Panc1 (cell line): ENCODE measurements around the gene ABCC3. TPM values are rescaled to one million over a fixed set of nuclear protein-coding genes. Genes with fewer than 3 reads are reported as not detected.

Source experiments
- ATAC-seq: fragments of 200-7000 bp; cut with Tn5 transposase; 2 replicates; pipeline ENCODE4 v1.9.1; 2020; ENCODE audit warnings: mild to moderate bottlenecking, moderate library complexity
- BruUV-seq: library from RNA; stranded (reverse); fragments of 400-500 nt; replicated peaks from 2 replicates; lab custom pipeline; 2021; lab: Mats Ljungman, UMichigan
- CTCF ChIA-PET: fragments of 300-600 bp; sonication (Branson Sonifier 250); formaldehyde crosslinking; loops from one replicate; lab custom pipeline; 2022; ENCODE audit warnings: antibody characterized with exemption; lab: Charles Lee
- POLR2A ChIA-PET: fragments of 300-600 bp; sonication (Branson Sonifier 250); formaldehyde crosslinking; loops from one replicate; lab custom pipeline; 2022; ENCODE audit warnings: antibody characterized with exemption; lab: Charles Lee
- DNase-seq: peaks from one replicate; pipeline ENCODE4 v3.0.0-alpha.2; 2010; ENCODE audit warnings: low read depth, low spot score
- H3K27ac ChIP-seq: 2 replicates; pipeline ENCODE4 v1.5.1; 2011; ENCODE audit warnings: mild to moderate bottlenecking, low read length, inconsistent platforms
- H3K27me3 ChIP-seq: fragments of 200-500 bp; sonication (Bioruptor generic); 2 replicates; pipeline ENCODE4 v1.6.0; 2014; ENCODE audit warnings: low read length, inconsistent platforms; ENCODE audit not compliant: control insufficient read depth, insufficient read depth
- H3K36me3 ChIP-seq: fragments of 200-500 bp; sonication (Bioruptor generic); 2 replicates; pipeline ENCODE4 v1.5.1; 2014; ENCODE audit warnings: inconsistent platforms, mild to moderate bottlenecking, low read length, moderate library complexity; ENCODE audit not compliant: control insufficient read depth, insufficient read depth
- H3K4me1 ChIP-seq: 2 replicates; pipeline ENCODE4 v1.5.1; 2011; ENCODE audit warnings: inconsistent platforms, mild to moderate bottlenecking, low read length, moderate library complexity; ENCODE audit not compliant: control insufficient read depth, insufficient read depth
- H3K4me3 ChIP-seq, 2 experiments: 2 replicates each; pipeline ENCODE4 v1.5.1; 2011 to 2012; ENCODE audit warnings: low read depth in 2 of 2, low read length in 2 of 2, mild to moderate bottlenecking in 2 of 2, inconsistent platforms in 1 of 2, moderate library complexity in 1 of 2
- H3K9me3 ChIP-seq: fragments of 200-500 bp; sonication (Bioruptor generic); 2 replicates; pipeline ENCODE4 v1.5.1; 2014; ENCODE audit warnings: low read depth, mild to moderate bottlenecking, inconsistent platforms, low read length, moderate library complexity; ENCODE audit not compliant: control insufficient read depth, insufficient read depth
- CTCF ChIP-seq: fragments of 450-650 bp; IDR thresholded peaks from 2 replicates; pipeline ENCODE4 v1.5.1; 2017; ENCODE audit warnings: mild to moderate bottlenecking
- POLR2AphosphoS5 ChIP-seq: IDR thresholded peaks from 2 replicates; pipeline ENCODE4 v1.6.1; 2012; ENCODE audit warnings: mild to moderate bottlenecking, low read depth, low read length, moderate library complexity
- REST ChIP-seq, 2 experiments: IDR thresholded peaks; 2 replicates each; pipeline ENCODE4 v1.6.1; 2011 to 2012; ENCODE audit warnings: low read depth in 2 of 2, control low read depth in 1 of 2, low read length in 1 of 2, mild to moderate bottlenecking in 1 of 2, moderate library complexity in 1 of 2; ENCODE audit not compliant: insufficient read depth in 1 of 2
- SIN3A ChIP-seq: IDR thresholded peaks from 2 replicates; pipeline ENCODE4 v1.6.1; 2012; ENCODE audit warnings: low read depth, mild to moderate bottlenecking, low read length, moderate library complexity, borderline replicate concordance; ENCODE audit not compliant: insufficient read depth
- TCF7L2 ChIP-seq: IDR thresholded peaks from 2 replicates; pipeline ENCODE4 v1.6.1; 2011; ENCODE audit warnings: mild to moderate bottlenecking, low read depth, low read length, inconsistent platforms
- in situ Hi-C: cut with HindIII; loops from 2 replicates; pipeline ENCODE4 v1.10.0; 2016; ENCODE audit warnings: low sequenced_read_pairs, low pct_unique_long_range_greater_than_20kb
- intact Hi-C: fragments of 100-400 bp; cut with micrococcal nuclease; formaldehyde crosslinking; loops from one replicate; pipeline ENCODE4 v1.10.0; 2022; ENCODE audit not compliant: unreplicated experiment
- total RNA-seq: library from RNA; stranded (reverse); gene quantifications from one replicate; pipeline ENCODE4 v1.2.1, GENCODE V29; 2021; ENCODE audit not compliant: unreplicated experiment

The ABCC3 gene
- total RNA-seq, 1 experiment from 2014 or later, result 128 TPM

DNA sequence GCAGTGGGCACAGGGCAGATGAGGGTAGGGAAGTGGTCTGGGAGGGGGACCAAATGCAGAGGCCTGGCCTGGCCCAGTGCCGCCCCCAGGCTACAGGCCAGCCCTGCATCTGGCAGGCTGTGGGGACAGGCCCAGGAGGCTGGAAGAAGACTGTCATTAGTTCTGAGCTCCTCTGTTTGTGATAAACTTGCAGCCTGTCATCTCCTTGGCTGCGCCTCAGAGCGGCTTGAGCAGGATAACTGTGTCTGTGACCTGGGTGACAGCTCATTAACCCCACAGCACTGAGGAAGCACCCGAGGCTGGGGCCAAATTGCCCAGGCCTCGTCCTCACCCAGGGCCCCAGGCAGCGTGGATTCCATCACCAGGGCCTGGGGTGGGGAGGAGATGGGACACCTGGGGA is 23.9 kb downstream of the ABCC3 start:
- POLR2A ChIA-PET, result no interaction called here
- H3K36me3 ChIP-seq, result no peaks in the 10 kb centered on the region

DNA sequence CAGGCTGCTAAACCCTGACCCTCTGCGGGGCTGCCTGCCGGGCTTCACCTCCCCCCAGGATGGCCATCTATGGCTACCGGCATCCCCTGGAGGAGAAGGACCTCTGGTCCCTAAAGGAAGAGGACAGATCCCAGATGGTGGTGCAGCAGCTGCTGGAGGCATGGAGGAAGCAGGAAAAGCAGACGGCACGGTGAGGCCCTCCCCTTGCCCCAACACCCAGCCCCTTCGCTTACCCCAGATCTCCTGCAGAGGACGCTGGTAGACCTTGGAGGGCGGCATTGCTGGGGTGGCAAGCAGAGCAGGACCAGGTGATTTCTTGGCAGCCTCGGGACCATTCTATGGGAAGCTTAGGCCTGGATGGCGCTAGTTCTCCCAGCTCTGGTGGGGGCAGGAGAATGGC is 24.5 kb downstream of the ABCC3 start:
- TF ChIP-seq REST (IDR thresholded peaks at IDR 0.05; ENCODE audit: insufficient read depth in 1 of 2, low read depth in 2 of 2, low read length in 1 of 2) (no peak), TCF7L2 (no peak)
- intact Hi-C loops (no loop called here), in situ Hi-C loops (no loop called here)
- H3K9me3 ChIP-seq, result no peaks in the 10 kb centered on the region
- ChIA-PET CTCF (interaction anchor here (0.9 kb wide), 1 partner anchor 21 kb away, joined by 4 read pairs; no protein-coding TSS in a partner anchor), POLR2A (no interaction called here)
- H3K4me3 ChIP-seq, result no peak overlapping the region
- no peaks in the 10 kb centered on the region for H3K36me3 ChIP-seq
- no peaks in the 10 kb centered on the region for H3K27me3 ChIP-seq
- DNase-seq, result no peak
- BruUV-seq, result no TSS peak
- no peak for ATAC-seq
- H3K4me1 ChIP-seq, result peaks cover 59% of the 10 kb centered on the region
- peak overlapping the region; percentile 85 for H3K27ac ChIP-seq

More for the DNA sequence above, 23.9 kb downstream of the ABCC3 start:
- Histone ChIP-seq H3K4me1 (peaks cover 58% of the 10 kb centered on the region), H3K4me3 (no peak overlapping the region), H3K27me3 (no peaks in the 10 kb centered on the region), H3K27ac (peak overlapping the region; percentile 85), H3K9me3 (no peaks in the 10 kb centered on the region)
- DNase-seq, result no peak
- intact Hi-C loops (no loop called here), in situ Hi-C loops (no loop called here)
- no peak for TF ChIP-seq TCF7L2
- TF ChIP-seq SIN3A, result no peak
- TF ChIP-seq CTCF, result no peak
- TF ChIP-seq REST (IDR thresholded peaks at IDR 0.05; ENCODE audit: insufficient read depth in 1 of 2, low read depth in 2 of 2, low read length in 1 of 2), result no peak
- TF ChIP-seq POLR2AphosphoS5, result no peak
- peak; percentile 23; the same call in 1 of the 2 replicates for ATAC-seq
- CTCF ChIA-PET, result no interaction called here
- no TSS peak for BruUV-seq
